ENCODE data around the gene OSBPL7.

- TF ChIP-seq TAF1 (IDR thresholded peaks at IDR 0.05; ENCODE audit: borderline replicate concordance, insufficient read depth, low read length) (no peak), POLR2AphosphoS5 (IDR thresholded peaks at IDR 0.05; ENCODE audit: low read depth, low read length) (no peak), FOXP2 (optimal IDR thresholded peaks at IDR 0.05; ENCODE audit: borderline replicate concordance, extremely low read depth, extremely low read length, insufficient read depth) (no peak)
- TF ChIP-seq, protein P1, sequence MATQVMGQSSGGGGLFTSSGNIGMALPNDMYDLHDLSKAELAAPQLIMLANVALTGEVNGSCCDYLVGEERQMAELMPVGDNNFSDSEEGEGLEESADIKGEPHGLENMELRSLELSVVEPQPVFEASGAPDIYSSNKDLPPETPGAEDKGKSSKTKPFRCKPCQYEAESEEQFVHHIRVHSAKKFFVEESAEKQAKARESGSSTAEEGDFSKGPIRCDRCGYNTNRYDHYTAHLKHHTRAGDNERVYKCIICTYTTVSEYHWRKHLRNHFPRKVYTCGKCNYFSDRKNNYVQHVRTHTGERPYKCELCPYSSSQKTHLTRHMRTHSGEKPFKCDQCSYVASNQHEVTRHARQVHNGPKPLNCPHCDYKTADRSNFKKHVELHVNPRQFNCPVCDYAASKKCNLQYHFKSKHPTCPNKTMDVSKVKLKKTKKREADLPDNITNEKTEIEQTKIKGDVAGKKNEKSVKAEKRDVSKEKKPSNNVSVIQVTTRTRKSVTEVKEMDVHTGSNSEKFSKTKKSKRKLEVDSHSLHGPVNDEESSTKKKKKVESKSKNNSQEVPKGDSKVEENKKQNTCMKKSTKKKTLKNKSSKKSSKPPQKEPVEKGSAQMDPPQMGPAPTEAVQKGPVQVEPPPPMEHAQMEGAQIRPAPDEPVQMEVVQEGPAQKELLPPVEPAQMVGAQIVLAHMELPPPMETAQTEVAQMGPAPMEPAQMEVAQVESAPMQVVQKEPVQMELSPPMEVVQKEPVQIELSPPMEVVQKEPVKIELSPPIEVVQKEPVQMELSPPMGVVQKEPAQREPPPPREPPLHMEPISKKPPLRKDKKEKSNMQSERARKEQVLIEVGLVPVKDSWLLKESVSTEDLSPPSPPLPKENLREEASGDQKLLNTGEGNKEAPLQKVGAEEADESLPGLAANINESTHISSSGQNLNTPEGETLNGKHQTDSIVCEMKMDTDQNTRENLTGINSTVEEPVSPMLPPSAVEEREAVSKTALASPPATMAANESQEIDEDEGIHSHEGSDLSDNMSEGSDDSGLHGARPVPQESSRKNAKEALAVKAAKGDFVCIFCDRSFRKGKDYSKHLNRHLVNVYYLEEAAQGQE (IDR thresholded peaks at IDR 0.05; ENCODE audit: insufficient read depth in 1 of 2, low read depth in 2 of 2, low read length in 2 of 2): no peak
These were observed 8.9 kb upstream of the OSBPL7 start for GRCh38 chr17:47830396-47831002.
